ENCODE data around the gene HOXD8.
A peak's percentile ranks its signal among the peaks of the same experiment; 100 is the strongest.

The HOXD8 gene

DNA sequence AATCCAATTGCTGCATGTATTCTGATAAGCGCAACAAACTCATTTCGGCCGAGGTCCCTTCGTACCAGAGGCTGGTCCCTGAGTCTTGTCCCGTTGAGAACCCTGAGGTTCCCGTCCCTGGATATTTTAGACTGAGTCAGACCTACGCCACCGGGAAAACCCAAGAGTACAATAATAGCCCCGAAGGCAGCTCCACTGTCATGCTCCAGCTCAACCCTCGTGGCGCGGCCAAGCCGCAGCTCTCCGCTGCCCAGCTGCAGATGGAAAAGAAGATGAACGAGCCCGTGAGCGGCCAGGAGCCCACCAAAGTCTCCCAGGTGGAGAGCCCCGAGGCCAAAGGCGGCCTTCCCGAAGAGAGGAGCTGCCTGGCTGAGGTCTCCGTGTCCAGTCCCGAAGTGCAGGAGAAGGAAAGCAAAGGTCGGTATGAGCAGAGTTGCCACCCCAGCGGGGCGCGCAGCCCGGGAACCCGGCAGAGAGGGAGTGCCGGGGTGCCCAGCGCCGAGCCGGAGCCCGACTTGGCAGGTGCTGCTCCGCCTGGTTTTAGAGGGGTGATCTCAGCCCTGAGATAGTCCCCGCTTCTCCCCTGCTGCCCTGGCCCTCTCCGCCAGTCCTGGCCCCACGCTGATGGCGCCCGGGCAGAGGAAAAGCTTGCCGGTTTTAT lies 12.2 kb upstream of the HOXD8 start:
- DNase-seq = no peak

DNA sequence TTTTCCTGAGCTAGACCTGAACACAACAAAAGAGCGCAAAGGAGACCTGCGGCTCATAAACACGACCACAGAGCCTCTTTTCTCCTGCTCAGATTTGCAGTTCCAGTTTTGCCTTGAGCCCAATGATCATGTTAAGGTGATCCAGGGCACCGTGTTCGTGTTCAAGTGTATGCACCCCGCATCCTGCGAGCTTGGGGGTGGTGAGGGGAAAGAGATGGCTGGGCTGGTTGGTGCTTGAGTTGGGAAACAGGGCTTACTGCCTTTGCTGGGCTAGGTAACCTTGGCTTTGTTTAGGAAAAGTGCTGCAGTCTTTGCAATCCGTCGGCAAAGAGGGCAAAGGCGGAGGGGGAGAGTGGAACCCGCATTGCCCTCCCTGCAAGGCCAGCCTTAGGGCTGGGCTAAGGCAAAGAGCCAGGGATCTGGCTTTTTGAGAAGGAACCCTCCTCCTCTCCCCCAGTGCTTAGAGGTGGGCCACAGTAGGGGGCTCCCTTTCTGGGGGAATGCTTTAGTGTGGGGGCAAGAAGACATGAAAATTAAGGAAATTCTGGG lies 11.6 kb upstream of the HOXD8 start:
- DNase-seq = no peak

DNA sequence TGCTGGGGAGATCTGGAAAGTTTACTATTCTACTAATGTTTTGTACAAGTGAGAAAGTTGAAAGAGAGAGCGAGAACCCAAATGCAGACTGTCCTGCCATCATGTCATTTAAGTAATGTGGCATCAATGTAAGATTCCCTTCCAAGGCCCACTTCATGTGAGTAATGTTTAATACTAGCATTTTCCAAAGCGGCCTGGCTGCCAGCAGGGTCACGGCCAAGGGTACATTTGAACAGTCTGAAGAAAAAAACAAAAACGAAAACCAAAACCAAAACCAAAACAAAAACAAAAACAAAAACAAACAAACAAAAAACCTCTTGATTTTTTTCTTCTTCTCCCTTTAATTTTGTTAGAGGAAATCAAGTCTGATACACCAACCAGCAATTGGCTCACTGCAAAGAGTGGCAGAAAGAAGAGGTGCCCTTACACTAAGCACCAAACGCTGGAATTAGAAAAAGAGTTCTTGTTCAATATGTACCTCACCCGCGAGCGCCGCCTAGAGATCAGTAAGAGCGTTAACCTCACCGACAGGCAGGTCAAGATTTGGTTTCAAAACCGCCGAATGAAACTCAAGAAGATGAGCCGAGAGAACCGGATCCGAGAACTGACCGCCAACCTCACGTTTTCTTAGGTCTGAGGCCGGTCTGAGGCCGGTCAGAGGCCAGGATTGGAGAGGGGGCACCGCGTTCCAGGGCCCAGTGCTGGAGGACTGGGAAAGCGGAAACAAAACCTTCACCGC lies 10.7 kb upstream of the HOXD8 start:
- no peak for DNase-seq

DNA sequence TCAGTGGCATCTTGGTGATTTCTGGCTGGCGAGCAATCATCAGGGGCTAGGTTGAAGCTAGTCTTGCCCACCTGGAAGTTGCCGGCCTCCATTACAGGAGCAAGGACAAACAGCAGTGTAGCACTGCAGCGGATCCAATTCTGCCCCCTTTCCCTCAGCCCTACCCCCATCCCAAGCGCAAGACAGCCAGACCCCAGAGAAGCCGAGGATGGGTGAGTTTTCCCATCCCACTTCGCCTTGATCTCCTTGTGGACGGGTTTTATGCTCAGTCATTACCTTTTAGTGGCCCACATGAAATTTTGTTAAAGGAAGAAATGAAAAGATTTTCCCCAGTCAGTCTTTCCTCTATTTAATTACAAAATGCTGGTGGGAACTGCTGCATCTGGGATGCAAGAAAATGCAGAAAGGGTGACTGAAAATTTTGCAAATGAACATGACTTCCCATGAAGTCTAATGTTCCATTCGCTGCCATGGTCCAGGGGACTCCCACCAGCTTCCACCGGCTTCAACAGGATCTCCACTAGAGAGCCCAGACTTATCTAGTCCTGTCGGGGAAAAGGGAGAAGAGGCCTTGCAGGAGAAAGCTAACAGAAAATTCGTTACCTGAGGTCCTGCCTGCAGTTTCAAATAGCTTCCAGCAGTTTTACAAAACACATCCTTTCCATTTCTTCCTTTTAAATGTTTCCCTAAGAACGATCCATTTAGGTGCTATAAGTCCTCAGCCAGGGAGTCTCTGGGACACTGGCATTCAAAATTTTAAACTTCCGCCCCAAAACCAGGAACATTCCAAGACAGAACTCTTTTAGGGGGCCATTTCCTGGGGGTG lies 8.9 kb upstream of the HOXD8 start:
- no peak for DNase-seq

DNA sequence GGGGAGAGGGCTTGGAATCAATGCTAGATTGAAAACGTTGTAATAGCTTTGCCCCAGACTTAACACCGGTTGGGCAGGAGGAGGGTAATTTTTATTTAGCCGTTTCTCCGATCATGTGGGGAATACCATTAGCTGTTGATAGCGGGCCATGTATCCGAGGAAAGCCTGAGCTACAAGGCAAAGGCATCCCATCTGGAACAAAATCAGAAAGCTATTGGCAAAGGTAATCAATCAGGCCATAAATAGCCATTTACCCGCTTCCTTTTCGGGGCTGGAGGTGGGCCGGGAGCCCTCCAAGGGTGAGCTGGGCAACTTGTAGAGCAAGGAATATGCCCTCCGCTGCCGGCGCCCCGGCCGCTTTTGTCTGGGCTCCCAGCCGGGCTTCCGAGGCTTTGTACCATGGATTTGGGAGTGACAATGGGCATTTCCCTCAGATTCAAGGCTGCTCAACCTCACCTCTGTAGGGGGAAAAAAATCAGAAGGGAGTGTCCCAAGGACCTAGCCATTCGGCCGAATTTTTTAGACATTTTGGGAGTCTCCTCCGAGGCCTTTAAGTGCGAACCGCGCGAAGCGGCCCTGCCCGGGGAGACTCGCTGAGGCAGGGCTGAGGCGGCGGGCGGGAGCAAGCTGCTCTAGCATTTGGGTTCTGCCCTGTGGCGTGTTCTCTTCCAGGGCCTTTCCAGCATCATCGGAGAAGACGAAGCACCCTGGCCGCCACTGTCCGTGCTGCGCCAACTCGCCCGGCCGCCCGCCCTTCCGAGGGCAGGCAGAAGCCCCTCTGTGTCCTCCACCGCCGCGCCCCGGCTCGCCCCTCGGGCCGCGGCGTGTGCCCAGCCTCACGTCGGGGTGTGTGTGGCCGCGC lies 8.1 kb upstream of the HOXD8 start:
- DNase-seq = no peak

DNA sequence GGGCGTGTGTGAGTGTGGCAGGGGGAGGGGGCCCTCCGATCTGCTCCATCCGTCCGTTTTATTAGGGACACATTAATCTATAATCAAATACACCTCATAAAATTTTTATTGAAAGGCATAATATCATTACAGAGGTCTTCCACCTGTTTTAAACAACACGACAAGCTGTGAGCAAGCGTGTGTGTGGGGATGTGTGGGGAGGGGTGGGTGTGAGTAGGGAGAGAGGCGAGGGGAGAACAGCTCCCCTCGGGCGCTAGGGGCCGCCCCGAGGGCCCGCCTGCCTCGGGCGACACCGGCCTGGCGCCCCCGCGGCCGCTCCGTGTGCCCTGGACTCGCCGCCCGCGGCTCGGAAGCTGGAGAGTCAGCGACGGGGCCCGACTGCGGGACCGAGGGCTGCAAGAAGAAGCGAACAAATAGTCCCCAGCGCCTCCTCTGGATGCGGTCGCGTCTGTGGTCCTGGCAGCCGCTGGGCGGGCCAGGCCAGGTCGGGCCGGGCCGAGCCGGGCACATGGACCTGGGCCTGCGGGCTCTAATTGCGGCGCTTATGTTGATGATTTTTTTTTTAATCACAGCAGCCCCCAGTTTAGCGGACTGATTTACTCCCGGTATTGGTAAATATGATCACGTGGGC lies 7.3 kb upstream of the HOXD8 start:
- no peak for DNase-seq

DNA sequence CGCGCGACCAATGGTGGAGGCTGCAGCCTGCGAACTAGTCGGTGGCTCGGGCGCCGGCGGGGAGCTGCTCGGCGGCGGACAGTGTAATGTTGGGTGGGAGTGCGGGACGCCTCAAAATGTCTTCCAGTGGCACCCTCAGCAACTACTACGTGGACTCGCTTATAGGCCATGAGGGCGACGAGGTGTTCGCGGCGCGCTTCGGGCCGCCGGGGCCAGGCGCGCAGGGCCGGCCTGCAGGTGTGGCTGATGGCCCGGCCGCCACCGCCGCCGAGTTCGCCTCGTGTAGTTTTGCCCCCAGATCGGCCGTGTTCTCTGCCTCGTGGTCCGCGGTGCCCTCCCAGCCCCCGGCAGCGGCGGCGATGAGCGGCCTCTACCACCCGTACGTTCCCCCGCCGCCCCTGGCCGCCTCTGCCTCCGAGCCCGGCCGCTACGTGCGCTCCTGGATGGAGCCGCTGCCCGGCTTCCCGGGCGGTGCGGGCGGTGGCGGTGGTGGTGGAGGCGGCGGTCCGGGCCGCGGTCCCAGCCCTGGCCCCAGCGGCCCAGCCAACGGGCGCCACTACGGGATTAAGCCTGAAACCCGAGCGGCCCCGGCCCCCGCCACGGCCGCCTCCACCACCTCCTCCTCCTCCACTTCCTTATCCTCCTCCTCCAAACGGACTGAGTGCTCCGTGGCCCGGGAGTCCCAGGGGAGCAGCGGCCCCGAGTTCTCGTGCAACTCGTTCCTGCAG lies 6.7 kb upstream of the HOXD8 start, which contains the start of gene HOXD9:
Gene HOXD9 (plus strand): TSS at position 37 of the 728 bp plus-strand sequence. CDS start 50 bp downstream, at position 87.
- DNase-seq = no peak

DNA sequence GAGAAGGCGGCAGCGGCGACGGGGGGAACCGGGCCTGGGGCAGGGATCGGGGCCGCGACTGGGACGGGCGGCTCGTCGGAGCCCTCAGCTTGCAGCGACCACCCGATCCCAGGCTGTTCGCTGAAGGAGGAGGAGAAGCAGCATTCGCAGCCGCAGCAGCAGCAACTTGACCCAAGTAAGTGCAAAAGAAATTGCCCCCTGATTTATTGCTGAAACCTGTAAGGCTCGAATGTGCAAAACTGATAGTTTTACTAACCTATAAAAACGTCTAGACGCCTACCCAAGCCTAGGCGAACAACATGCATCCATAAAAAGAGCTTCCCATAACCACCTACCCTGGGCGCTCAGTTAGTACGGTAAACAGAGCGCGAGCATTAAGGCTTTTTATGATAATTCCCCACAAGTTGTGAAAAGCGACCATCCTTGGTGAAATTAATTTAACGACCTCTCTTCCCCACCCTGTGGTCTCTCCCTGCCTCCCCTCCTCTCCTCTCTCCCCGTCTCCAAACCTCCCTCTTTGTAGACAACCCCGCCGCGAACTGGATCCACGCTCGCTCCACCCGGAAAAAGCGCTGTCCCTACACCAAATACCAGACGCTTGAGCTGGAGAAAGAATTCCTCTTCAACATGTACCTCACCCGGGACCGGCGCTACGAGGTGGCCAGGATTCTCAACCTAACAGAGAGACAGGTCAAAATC lies 5.9 kb upstream of the HOXD8 start:
- DNase-seq = no peak

DNA sequence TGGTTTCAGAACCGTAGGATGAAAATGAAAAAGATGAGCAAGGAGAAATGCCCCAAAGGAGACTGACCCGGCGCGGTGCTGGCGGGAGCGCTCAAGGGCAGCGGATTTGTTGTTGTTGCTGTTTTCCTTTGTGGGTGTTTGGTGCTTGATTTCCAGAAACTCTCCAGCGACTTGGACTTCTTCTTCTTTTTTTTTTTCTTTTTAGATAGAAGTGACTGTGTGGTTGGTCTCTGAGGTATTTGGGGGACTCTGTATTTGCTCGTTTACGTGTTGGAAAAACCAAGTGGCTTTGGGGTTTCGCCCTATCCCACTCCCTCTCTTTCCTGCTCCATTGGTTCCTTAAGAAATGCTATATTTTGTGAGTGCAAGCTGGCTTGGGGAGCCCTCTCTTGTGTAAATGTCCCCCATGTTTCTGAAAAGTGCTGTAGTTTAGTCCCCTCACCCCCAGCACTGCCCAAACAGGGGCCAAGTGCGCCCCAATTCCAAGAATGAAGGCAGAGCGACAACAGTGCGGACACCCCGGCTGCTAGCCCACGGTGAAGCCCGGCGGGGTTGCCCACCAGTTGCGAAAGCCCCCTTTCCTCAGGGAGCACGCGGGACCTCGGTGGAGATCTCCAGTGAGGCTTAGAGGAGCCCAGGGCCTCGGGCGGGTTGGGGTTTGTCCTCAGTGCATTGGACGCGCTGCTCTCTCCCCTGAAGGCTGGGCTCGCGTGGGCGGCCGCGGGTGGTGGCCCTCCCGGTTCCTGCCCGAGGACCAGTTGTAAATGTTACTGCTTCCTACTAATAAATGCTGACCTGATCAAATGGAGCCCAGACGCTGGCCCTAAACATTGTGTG lies 5.2 kb upstream of the HOXD8 start:
- DNase-seq = no peak

DNA sequence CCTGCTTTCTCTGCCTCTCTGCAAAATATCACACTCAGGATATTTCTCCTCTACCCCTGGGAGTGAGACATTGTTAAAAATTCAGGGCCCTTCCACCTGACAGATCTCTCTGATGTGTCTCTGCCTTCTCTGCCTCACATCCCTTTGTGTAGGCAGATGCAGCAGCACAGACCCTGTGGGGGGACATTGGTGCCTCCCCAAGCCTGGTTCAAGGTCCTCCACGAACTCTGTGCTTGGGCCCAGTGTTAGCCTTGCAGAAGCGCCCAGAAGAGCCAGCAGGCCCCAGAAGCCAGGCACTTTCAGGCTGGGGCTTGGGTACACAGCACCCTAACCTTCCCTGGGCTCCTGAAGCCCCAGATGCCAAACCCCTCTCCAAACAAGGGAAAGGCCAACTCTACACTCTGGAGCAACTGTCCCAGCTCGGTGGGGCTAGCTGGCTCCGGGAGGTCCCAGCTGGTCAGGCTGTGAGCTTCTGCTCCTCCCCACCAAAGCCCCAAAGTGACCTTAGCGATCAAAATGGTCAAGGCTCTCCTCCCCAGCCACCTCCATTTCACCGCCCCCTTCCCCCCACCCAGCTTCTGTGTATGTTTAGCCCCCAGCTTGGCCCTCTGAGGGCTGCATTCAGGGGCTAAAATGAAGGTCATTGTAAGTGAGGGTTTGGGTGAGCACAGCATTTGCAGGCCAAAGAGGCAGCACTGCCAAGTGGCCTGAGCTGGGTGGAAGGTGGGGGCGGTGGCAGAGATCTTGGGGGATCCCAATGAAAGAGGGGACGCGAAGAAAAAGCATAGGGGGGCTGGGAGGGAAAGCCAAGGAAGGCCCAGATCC lies 4.3 kb upstream of the HOXD8 start:
- DNase-seq = no peak

DNA sequence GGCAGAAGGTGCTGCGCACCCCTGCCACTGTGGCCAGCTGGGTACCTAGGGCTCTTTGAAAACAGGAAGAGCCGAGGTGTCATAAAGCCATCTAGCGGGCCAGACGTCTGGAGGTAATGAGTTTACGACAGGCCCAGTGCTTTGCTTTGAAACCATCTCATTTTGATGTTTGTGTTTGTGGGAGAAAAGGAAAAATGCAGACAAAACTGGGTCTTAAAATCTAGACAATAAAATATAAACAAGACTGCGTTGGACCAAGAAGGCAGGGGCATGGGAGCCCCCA lies 3.8 kb upstream of the HOXD8 start:
- no peak for DNase-seq

DNA sequence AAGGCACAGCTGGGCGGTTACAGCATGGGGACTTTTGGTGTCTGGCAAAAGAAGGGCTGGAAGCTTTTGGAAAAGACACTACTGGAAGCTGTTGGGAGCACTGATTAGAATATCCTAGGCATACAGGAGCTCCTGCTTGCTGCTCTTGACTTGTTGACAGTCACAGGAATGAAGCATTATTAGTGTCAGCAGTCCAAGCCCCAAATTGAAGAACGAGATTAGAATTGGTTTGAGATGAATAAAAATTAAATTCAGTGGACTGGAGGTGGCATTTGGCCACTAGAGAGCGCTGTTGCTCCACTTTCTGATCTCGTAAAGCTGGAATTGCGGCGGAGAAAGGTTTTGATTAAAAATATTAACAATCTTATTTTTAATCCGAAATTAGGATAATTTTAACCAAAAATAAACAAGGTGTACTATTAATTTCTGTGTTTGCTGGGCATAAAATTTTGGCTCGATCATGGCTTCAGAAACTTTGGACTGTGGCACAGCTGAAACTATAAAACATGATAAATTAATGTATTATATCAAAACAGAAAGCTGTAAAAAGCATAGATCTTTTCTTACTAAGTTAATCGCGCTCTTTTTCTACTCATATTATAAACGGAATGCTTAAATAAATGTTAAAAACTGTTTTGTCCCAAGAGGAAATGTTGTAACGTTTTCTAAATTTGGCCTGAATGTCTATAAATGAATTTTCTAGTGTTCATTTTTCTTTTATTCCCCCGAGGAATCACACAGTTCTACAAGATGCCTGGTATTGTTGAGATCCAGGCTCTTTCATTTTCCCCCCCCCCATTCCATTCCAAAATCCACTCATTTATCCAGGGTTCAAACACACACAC lies 2.4 kb upstream of the HOXD8 start:
- peak; percentile 44 to 71 for DNase-seq

DNA sequence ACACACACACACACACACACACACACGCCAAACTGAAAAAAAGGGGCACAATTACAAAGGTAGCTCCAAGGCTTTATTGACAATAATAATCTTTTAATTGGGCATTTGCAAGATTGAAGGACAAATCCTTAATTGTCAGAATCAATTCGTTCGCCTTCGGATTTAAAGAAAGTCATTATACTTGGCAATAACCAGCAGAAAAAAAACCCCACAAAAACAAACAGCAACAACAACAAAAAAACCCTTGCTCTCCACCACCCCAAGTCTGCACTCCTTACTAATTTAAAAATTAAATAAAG lies 1.8 kb upstream of the HOXD8 start:
- DNase-seq = no peak

DNA sequence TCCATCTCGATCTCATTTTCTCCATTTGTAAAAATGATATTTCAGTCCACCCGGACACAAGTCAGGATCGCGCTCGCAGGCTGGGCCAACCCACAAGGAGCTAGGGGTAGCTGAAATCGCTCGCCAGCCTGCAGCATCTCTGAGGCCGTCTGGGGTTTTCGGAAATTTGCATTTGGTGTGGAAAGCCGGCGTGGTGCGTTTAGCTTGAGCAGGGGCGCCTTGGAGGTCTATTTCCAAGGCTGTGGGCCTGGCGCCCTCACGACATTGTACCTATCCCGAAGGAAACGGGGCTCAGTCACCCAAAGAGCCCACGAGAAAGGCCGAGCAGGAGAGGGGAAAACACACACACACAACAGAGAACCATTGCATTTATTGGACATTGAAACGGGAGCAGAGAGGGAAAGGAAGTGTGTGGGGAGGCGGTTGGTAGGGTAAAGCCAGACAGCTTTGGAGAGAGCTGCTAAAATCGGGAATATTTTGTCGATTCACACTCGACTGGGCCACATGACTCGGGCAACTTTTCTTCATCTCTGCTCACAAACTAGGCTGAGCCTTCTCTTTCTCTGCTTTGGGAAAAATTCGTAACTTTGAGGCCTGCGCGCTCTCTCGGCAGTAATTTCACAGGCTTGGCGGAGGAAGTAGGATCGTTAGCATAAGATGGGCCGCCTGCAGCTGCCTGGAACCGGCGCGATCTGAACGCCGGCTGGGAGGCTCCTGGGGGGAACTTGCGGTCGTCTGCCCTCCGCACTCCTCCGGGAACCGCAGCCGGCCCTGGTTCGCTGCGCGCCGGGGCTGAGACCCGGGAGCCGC lies 1.1 kb upstream of the HOXD8 start:
- no peak for DNase-seq

DNA sequence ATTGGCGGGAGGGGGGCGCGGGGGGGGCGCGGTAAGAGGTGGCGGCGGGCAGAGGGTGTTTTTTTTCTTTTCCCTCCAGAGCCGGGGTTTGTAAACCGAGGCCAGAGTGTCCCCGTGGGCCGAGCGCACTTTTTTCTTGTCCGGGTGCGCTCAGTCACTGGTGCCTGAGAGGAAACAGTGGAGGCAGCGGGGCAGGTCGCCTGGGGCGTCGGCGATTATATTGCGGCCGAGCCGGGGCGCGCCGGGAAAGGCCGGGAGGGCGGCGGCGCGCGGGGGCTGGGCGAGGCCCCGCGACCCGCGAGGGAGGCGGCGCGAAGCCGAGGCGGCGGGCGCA lies 275 bp downstream of the HOXD8 start:
- DNase-seq = no peak

DNA sequence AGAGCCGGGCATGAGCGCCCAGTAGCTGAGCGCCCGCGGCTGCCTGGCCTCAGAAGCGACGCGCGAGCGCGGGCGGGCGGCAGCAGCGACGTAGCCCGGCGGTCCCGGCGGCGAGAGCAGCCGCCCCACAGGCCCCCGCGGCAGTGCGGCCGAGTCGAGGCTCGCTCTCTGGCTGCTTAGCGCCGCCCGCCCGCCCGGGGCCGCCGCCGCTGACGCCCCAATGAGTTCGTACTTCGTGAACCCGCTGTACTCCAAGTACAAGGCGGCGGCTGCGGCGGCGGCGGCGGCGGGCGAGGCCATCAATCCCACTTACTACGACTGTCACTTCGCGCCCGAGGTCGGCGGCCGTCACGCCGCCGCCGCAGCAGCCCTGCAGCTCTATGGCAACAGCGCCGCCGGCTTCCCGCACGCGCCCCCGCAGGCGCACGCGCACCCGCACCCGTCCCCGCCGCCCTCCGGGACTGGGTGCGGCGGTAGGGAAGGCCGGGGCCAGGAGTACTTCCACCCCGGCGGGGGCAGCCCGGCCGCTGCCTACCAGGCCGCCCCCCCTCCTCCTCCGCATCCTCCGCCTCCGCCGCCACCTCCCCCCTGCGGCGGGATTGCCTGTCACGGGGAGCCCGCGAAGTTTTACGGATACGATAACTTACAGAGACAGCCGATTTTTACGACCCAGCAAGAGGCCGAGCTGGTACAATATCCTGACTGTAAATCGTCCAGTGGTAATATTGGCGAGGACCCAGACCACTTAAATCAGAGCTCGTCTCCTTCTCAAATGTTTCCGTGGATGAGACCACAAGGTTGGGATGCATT lies 847 bp downstream of the HOXD8 start:
- peak in 1 of 2 experiments; percentile 20 for DNase-seq

Data from stimulated activated CD4-positive, alpha-beta T cell treated with anti-CD3 and anti-CD28 coated beads, Interleukin-4, amount 100 ng/mL, for 4 hours (primary cell).